WTC11 (cell line): Measurements from ENCODE around the gene CCDC28A. TPM values are rescaled to one million over a fixed set of nuclear protein-coding genes. Genes with fewer than 3 reads are reported as not detected.

Experiments
- AR ChIP-seq: fragments of 250-450 bp; sonication (Bioruptor Pico); IDR thresholded peaks from 2 replicates; pipeline ENCODE4 v1.9.0; 2021; ENCODE audit warnings: mild to moderate bottlenecking
- CDX4 ChIP-seq: fragments of 250-450 bp; sonication (Bioruptor Pico); IDR thresholded peaks from 2 replicates; pipeline ENCODE4 v1.9.0; 2021; ENCODE audit warnings: moderate library complexity, mild to moderate bottlenecking, inconsistent platforms, borderline replicate concordance
- CREB1 ChIP-seq: sonication (generic); formaldehyde crosslinking; IDR thresholded peaks from 2 replicates; pipeline ENCODE4 v1.8.0; 2023; ENCODE audit warnings: mild to moderate bottlenecking, missing genetic modification reagents
- E2F4 ChIP-seq: sonication (generic); formaldehyde crosslinking; IDR thresholded peaks from 2 replicates; pipeline ENCODE4 v1.8.1; 2022; ENCODE audit warnings: low read depth, mild to moderate bottlenecking, moderate library complexity, missing genetic modification reagents, borderline replicate concordance
- ESRRA ChIP-seq: sonication (generic); formaldehyde crosslinking; IDR thresholded peaks from 2 replicates; pipeline ENCODE4 v1.8.1; 2022; ENCODE audit warnings: mild to moderate bottlenecking, missing genetic modification reagents, borderline replicate concordance
- NFATC4 ChIP-seq: fragments of 250-450 bp; sonication (Bioruptor Pico); IDR thresholded peaks from 2 replicates; pipeline ENCODE4 v1.9.0; 2021; ENCODE audit warnings: mild to moderate bottlenecking
- NFYB ChIP-seq: sonication (generic); formaldehyde crosslinking; conservative IDR thresholded peaks from 2 replicates; pipeline ENCODE4 v1.8.0; 2022; ENCODE audit warnings: low read depth, missing genetic modification reagents
- NR3C1 ChIP-seq: sonication (generic); formaldehyde crosslinking; conservative IDR thresholded peaks from 2 replicates; pipeline ENCODE4 v1.8.1; 2023; ENCODE audit warnings: low read depth, mild to moderate bottlenecking, missing genetic modification reagents
- SP1 ChIP-seq: sonication (generic); formaldehyde crosslinking; conservative IDR thresholded peaks from 2 replicates; pipeline ENCODE4 v1.8.1; 2022; ENCODE audit warnings: missing genetic modification reagents
- TEAD4 ChIP-seq: sonication (generic); formaldehyde crosslinking; IDR thresholded peaks from 2 replicates; pipeline ENCODE4 v1.8.0; 2022; ENCODE audit warnings: mild to moderate bottlenecking, missing genetic modification reagents
- ZNF232 ChIP-seq: sonication (generic); formaldehyde crosslinking; IDR thresholded peaks from 2 replicates; pipeline ENCODE4 v1.8.0; 2022; ENCODE audit warnings: mild to moderate bottlenecking, missing genetic modification reagents
- ZNF425 ChIP-seq: fragments of 250-450 bp; sonication (Bioruptor Pico); conservative IDR thresholded peaks from 2 replicates; pipeline ENCODE4 v1.9.0; 2021; ENCODE audit warnings: mild to moderate bottlenecking
- ZNF532 ChIP-seq: fragments of 250-450 bp; sonication (Bioruptor Pico); IDR thresholded peaks from 2 replicates; pipeline ENCODE4 v1.9.0; 2021; ENCODE audit warnings: mild to moderate bottlenecking, borderline replicate concordance
- ZSCAN18 ChIP-seq: fragments of 250-450 bp; sonication (Bioruptor Pico); IDR thresholded peaks from 2 replicates; pipeline ENCODE4 v2.1.2; 2022; ENCODE audit warnings: mild to moderate bottlenecking, moderate library complexity
- total RNA-seq: library from RNA; stranded (reverse); gene quantifications from 3 replicates; pipeline ENCODE4 v1.2.3, GENCODE V29; 2021

The CCDC28A gene
- total RNA-seq, 1 experiment from 2014 or later, result 8.7 TPM

GRCh38 chr6:138811866-138812265 is 38.3 kb downstream of the CCDC28A start (continued):
- no peak for TF ChIP-seq NR3C1 (CRISPR knock-in tag)
- no peak for TF ChIP-seq ZNF425 (CRISPR knock-in tag)
- no peak for TF ChIP-seq E2F4 (CRISPR knock-in tag)
- no peak for TF ChIP-seq TEAD4 (CRISPR knock-in tag)
- TF ChIP-seq ZNF232 (CRISPR knock-in tag), result no peak
- no peak for TF ChIP-seq AR (CRISPR knock-in tag)
- no peak for TF ChIP-seq CREB1 (CRISPR knock-in tag)
- TF ChIP-seq ZSCAN18 (CRISPR knock-in tag), result no peak
- no peak for TF ChIP-seq NFATC4 (CRISPR knock-in tag)
- no peak for TF ChIP-seq CDX4 (CRISPR knock-in tag)
- no peak for TF ChIP-seq SP1 (CRISPR knock-in tag)
- TF ChIP-seq ZNF532 (CRISPR knock-in tag), result no peak
- TF ChIP-seq NFYB (CRISPR knock-in tag), result no peak
- TF ChIP-seq ESRRA (CRISPR knock-in tag), result no peak
